A549 (cell line): ENCODE data around the gene GNRH2.
"Not testable (repeated sequence)": the region's sequence is repeated elsewhere in the genome, so short reads cannot be mapped to it uniquely, and the experiment has no call there.

Experiments
- CEBPB ChIP-seq, 2 experiments: fragments of >200 bp in 1 of 2; sonication (Bioruptor Twin) in 1 of 2; formaldehyde crosslinking in 1 of 2; IDR thresholded peaks; 2 replicates each; pipeline ENCODE4 v1.6.1; 2012 to 2016
- MAX ChIP-seq: IDR thresholded peaks from 2 replicates; pipeline ENCODE4 v1.6.1; 2012
- POLR2A ChIP-seq: IDR thresholded peaks from 2 replicates; pipeline ENCODE4 v1.6.1; 2012; ENCODE audit warnings: mild to moderate bottlenecking, low read length
- REST ChIP-seq: fragments of 200-600 bp; sonication (generic); IDR thresholded peaks from 2 replicates; pipeline ENCODE4 v1.6.1; 2016; ENCODE audit warnings: antibody characterized with exemption, mild to moderate bottlenecking, moderate library complexity
- RNF2 ChIP-seq: fragments of 200-600 bp; sonication (generic); IDR thresholded peaks from 2 replicates; pipeline ENCODE4 v1.6.1; 2016; ENCODE audit warnings: low read depth, mild to moderate bottlenecking, antibody characterized with exemption, moderate library complexity, borderline replicate concordance
- TF ChIP-seq, protein P1 (sequence below): fragments of >200 bp; sonication (Bioruptor Twin); formaldehyde crosslinking; IDR thresholded peaks from 3 replicates; pipeline ENCODE4 v1.5.1; 2016

DNA sequence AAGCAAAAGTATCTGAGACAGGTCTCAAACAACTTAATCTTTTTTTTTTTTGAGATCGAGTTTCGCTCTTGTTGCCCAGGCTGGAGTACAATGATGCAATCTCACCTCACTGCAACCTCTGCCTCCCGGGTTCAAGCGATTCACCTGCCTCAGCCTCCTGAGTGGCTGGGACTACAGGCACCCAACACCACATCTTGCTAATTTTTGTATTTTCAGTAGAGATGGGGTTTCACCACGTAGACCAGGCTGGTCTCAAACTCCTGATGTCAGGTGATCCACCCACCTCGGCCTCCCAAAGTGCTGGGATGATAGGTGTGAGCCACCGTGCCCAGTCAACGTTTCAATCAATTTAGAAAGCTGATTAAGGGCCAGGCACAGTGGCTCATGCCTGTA, 29.8 kb downstream of the GNRH2 start:
- TF ChIP-seq, protein P1, sequence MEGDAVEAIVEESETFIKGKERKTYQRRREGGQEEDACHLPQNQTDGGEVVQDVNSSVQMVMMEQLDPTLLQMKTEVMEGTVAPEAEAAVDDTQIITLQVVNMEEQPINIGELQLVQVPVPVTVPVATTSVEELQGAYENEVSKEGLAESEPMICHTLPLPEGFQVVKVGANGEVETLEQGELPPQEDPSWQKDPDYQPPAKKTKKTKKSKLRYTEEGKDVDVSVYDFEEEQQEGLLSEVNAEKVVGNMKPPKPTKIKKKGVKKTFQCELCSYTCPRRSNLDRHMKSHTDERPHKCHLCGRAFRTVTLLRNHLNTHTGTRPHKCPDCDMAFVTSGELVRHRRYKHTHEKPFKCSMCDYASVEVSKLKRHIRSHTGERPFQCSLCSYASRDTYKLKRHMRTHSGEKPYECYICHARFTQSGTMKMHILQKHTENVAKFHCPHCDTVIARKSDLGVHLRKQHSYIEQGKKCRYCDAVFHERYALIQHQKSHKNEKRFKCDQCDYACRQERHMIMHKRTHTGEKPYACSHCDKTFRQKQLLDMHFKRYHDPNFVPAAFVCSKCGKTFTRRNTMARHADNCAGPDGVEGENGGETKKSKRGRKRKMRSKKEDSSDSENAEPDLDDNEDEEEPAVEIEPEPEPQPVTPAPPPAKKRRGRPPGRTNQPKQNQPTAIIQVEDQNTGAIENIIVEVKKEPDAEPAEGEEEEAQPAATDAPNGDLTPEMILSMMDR: not testable (repeated sequence)
- not testable (repeated sequence) for TF ChIP-seq POLR2A; RNF2; REST; MAX; CEBPB (IDR thresholded peaks at IDR 0.05)
